Upper lobe of right lung (tissue), 1 donor: Measurements from ENCODE around the gene TAF1A. TPM values are rescaled to one million over a fixed set of nuclear protein-coding genes. Genes with fewer than 3 reads are reported as not detected.

Experiments used
- ATAC-seq: fragments of 200-7000 bp; cut with Tn5 transposase; one replicate; pipeline ENCODE4 v1.9.1; 2020; ENCODE audit warnings: mild to moderate bottlenecking, moderate library complexity
- DNase-seq: peaks from one replicate; pipeline ENCODE4 v3.0.0-alpha.2; 2020
- H3K27ac ChIP-seq: fragments of 200-600 bp; one replicate; pipeline ENCODE4 v1.8.0; 2022
- H3K27me3 ChIP-seq: fragments of 200-600 bp; one replicate; pipeline ENCODE4 v1.8.0; 2022; ENCODE audit warnings: mild to moderate bottlenecking
- H3K36me3 ChIP-seq: fragments of 200-600 bp; one replicate; pipeline ENCODE4 v1.8.0; 2022
- H3K4me1 ChIP-seq: fragments of 200-600 bp; one replicate; pipeline ENCODE4 v1.8.0; 2022
- H3K4me3 ChIP-seq: fragments of 200-600 bp; one replicate; pipeline ENCODE4 v1.8.0; 2022; ENCODE audit warnings: mild to moderate bottlenecking
- H3K9me3 ChIP-seq: fragments of 200-600 bp; one replicate; pipeline ENCODE4 v1.8.0; 2022
- CTCF ChIP-seq: fragments of 200-600 bp; IDR thresholded peaks from one replicate; pipeline ENCODE4 v1.8.0; 2022; ENCODE audit warnings: antibody characterized with exemption
- intact Hi-C: fragments of 100-400 bp; cut with DNase I; formaldehyde crosslinking; loops from one replicate; pipeline ENCODE4 v1.11.0; 2022
- total RNA-seq: library from RNA; stranded (reverse); fragmentation: NEBNext Ultra II Directional; extraction: Animal tissue kit (Norgen Biotek cat#: 25700); gene quantifications from one replicate; pipeline ENCODE4 v1.2.1, GENCODE V29; 2021
- donor health status: DM: no; HTN: yes; CAD: no; lungs with severe emphysema.

The TAF1A gene
- total RNA-seq, 1 donor from 2014 or later, result 7.1 TPM

- Histone ChIP-seq H3K4me3 (no peak overlapping the region), H3K27ac (no peak overlapping the region), H3K4me1 (peaks cover 29% of the 10 kb centered on the region), H3K9me3 (no peaks in the 10 kb centered on the region), H3K36me3 (peaks cover 9% of the 10 kb centered on the region), H3K27me3 (no peaks in the 10 kb centered on the region)
- DNase-seq (no peak), ATAC-seq (peak; percentile 48)
- intact Hi-C loops, result no loop called here
- no peak for TF ChIP-seq CTCF
Observed at GRCh38 chr1:222583079-222583478, 6.7 kb downstream of the TAF1A start.

- Histone ChIP-seq H3K27ac (no peak overlapping the region), H3K9me3 (no peaks in the 10 kb centered on the region), H3K4me1 (peaks cover 21% of the 10 kb centered on the region), H3K36me3 (peaks cover 9% of the 10 kb centered on the region), H3K27me3 (no peaks in the 10 kb centered on the region), H3K4me3 (no peak overlapping the region)
- no peak for TF ChIP-seq CTCF
- no peak for ATAC-seq
- DNase-seq, result no peak
- intact Hi-C loops, result no loop called here
Observed at GRCh38 chr1:222582099-222582774, 7.5 kb downstream of the TAF1A start.

GRCh38 chr1:222579316-222579715 is 10.4 kb downstream of the TAF1A start:
- no peak for TF ChIP-seq CTCF
- DNase-seq (no peak), ATAC-seq (no peak)
- Histone ChIP-seq H3K36me3 (peaks cover 23% of the 10 kb centered on the region), H3K9me3 (no peaks in the 10 kb centered on the region), H3K27ac (no peak overlapping the region), H3K27me3 (no peaks in the 10 kb centered on the region), H3K4me1 (peaks cover 14% of the 10 kb centered on the region), H3K4me3 (no peak overlapping the region)
- intact Hi-C loops, result no loop called here

GRCh38 chr1:222570837-222571236 is 18.9 kb downstream of the TAF1A start:
- ATAC-seq (no peak), DNase-seq (no peak)
- Histone ChIP-seq H3K27me3 (no peaks in the 10 kb centered on the region), H3K4me1 (no peaks in the 10 kb centered on the region), H3K27ac (no peak overlapping the region), H3K9me3 (no peaks in the 10 kb centered on the region), H3K36me3 (peaks cover 31% of the 10 kb centered on the region), H3K4me3 (no peak overlapping the region)
- intact Hi-C loops, result no loop called here
- TF ChIP-seq CTCF, result no peak

- TF ChIP-seq CTCF, result no peak
- no peaks in the 10 kb centered on the region for H3K27me3 ChIP-seq
- intact Hi-C loops, result no loop called here
- no peaks in the 10 kb centered on the region for H3K4me1 ChIP-seq
- H3K27ac ChIP-seq, result no peak overlapping the region
- ATAC-seq, result no peak
- H3K36me3 ChIP-seq, result peaks cover 47% of the 10 kb centered on the region
- no peak overlapping the region for H3K4me3 ChIP-seq
- no peak for DNase-seq
- no peaks in the 10 kb centered on the region for H3K9me3 ChIP-seq
Observed at GRCh38 chr1:222561656-222562055, 28.1 kb downstream of the TAF1A start.

- no peak for TF ChIP-seq CTCF
- H3K4me1 ChIP-seq, result no peaks in the 10 kb centered on the region
- H3K4me3 ChIP-seq, result no peak overlapping the region
- ATAC-seq (no peak), DNase-seq (no peak)
- intact Hi-C loops, result no loop called here
- no peaks in the 10 kb centered on the region for H3K9me3 ChIP-seq
- peaks cover 36% of the 10 kb centered on the region for H3K36me3 ChIP-seq
- no peaks in the 10 kb centered on the region for H3K27me3 ChIP-seq
- no peak overlapping the region for H3K27ac ChIP-seq
Observed at GRCh38 chr1:222557574-222557973, 32.2 kb downstream of the TAF1A start.
